Measurements from ENCODE around the gene SYT11.

SYT11 gene

DNA sequence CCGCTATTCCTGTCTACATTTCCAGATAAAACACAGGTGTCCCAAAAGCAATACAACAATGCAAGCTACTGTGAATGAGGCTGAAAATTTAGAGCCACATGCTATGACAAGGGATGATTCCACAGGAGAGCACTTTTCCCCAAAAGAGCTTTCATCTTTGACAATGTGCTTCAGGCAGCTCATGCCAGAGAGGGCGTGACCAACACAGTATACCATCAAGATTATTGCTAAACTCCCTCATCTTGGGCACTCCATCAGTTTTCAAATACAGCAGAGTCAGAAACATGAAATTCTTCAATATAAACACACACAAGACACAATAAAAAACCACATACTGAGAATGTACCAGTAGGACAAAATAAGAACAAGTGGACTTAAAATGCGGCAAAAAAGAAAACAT lies 9.0 kb upstream of the SYT11 start:
- H3K4me3 ChIP-seq (replicated peaks; ENCODE audit: low read depth, low read length), result no peak overlapping the region
- TF ChIP-seq, protein P1, sequence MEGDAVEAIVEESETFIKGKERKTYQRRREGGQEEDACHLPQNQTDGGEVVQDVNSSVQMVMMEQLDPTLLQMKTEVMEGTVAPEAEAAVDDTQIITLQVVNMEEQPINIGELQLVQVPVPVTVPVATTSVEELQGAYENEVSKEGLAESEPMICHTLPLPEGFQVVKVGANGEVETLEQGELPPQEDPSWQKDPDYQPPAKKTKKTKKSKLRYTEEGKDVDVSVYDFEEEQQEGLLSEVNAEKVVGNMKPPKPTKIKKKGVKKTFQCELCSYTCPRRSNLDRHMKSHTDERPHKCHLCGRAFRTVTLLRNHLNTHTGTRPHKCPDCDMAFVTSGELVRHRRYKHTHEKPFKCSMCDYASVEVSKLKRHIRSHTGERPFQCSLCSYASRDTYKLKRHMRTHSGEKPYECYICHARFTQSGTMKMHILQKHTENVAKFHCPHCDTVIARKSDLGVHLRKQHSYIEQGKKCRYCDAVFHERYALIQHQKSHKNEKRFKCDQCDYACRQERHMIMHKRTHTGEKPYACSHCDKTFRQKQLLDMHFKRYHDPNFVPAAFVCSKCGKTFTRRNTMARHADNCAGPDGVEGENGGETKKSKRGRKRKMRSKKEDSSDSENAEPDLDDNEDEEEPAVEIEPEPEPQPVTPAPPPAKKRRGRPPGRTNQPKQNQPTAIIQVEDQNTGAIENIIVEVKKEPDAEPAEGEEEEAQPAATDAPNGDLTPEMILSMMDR (IDR thresholded peaks at IDR 0.05; ENCODE audit: low read depth, low read length, missing control alignments), result no peak
- DNase-seq (ENCODE audit: extremely low read depth, low read depth), result no peak

DNA sequence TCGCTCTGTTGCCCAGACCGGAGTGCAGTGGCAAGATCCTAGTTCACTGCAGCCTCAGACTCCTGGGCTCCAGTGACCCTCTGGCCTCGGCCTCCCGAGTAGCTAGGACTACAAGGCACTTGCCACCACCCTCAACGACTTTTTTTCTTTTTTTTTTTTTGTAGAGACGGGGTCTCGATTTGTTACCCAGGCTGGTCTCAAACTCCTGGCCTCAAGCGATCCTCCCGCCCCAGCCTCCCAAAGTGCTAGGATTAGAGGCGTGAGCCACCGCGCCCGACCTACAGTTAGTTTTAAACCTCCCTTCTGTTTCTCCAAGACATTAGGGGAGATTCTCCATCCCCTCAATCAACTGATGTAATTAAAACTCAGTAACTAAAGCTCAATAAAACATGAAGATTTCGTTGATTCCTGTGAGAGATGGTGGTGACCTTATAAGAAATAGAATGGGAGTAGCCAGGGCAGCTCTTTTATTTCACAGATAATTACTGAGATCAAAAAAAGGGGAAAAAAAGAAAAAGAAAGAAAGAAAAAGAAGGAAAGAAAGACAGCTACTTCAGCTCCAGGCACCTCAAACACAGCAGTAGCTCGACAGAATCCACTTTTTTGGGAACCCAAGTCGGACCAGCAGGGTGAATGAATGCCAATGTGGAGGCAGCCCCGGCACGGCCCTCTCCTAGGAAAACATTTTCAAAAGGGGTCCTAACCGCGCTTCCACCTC lies 3.0 kb upstream of the SYT11 start:
- TF ChIP-seq, protein P1 (IDR thresholded peaks at IDR 0.05; ENCODE audit: low read depth, low read length, missing control alignments), result no peak
- H3K4me3 ChIP-seq (replicated peaks; ENCODE audit: low read depth, low read length), result peak overlapping the region; percentile 82
- DNase-seq (ENCODE audit: extremely low read depth, low read depth), result no peak

DNA sequence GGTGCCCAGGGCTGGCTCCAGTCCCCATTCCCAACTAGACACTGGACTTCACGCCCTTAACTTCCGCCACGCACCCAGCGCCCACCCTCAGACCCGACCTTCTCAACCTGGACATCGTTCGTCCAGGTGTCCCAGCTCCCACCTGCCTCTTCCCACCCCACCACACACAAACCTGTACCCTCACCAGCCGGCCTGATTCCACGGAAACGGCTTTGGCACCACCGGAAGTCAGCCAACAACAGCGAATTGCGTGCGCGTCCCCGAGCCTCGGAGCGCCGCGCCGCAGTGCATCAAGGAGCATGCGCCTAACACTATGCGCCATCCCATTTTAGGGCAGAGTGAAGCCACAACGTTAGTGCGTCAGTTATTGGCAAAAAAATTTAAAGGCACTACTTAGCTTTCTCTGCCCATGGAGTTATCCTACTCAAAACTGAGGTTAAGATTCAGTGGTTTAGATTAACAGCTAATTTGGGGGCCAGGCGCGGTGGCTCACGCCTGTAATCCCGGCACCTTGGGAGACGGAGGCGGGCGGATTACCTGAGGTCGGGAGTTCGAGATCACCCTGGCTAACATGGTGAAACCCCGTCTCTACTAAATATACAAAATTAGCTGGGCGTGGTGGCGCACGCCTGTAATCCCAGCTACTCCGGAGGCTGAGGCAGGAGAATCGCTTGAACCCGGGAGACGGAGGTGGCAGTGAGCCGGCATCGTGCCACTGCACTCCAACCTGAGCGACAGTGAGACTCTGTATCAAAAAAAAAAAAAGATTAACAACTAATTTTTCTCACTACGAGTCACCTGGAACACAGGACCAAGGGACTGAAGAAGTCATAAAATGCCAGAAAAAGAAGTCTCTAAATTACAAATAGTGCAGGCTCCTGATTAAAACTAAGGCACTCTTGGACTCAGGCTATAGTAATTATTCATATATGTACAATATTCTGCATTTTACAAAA lies 2.1 kb upstream of the SYT11 start, which contains the start of gene GON4L:
Gene GON4L, minus strand, starts transcription at position 240 of the 956 bp plus-strand sequence. CDS start 3,434 bp downstream, outside the sequence.
- peak within 1 kb of the TSS; percentile 82 for H3K4me3 ChIP-seq (replicated peaks; ENCODE audit: low read depth, low read length)
- TF ChIP-seq, protein P1 (IDR thresholded peaks at IDR 0.05; ENCODE audit: low read depth, low read length, missing control alignments), result no peak
- peak; percentile 81 for DNase-seq (ENCODE audit: extremely low read depth, low read depth)

DNA sequence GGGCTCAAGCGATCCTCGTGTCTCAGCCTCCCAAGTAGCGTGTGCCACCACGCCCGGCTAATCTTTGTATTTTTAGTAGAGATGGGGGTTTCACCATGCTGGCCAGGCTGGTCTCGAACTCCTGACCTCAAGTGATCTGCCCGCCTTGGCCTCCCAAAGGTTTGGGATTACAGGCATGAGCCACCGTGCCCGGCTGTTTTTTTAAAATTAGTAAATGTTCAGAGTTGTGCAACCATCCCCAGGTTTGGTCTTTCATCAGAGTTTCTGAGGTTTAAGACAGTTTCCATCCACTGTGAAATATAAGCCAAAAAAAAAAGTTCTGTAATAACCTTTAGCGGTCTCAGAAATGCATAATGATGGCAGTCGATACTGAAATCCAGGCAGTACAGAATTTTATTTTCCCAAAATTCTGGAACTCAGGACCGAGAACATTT lies 550 bp upstream of the SYT11 start:
- DNase-seq (ENCODE audit: extremely low read depth, low read depth), result no peak
- H3K4me3 ChIP-seq (replicated peaks; ENCODE audit: low read depth, low read length), result peak overlapping the region; percentile 44
- TF ChIP-seq, protein P1 (IDR thresholded peaks at IDR 0.05; ENCODE audit: low read depth, low read length, missing control alignments), result no peak

DNA sequence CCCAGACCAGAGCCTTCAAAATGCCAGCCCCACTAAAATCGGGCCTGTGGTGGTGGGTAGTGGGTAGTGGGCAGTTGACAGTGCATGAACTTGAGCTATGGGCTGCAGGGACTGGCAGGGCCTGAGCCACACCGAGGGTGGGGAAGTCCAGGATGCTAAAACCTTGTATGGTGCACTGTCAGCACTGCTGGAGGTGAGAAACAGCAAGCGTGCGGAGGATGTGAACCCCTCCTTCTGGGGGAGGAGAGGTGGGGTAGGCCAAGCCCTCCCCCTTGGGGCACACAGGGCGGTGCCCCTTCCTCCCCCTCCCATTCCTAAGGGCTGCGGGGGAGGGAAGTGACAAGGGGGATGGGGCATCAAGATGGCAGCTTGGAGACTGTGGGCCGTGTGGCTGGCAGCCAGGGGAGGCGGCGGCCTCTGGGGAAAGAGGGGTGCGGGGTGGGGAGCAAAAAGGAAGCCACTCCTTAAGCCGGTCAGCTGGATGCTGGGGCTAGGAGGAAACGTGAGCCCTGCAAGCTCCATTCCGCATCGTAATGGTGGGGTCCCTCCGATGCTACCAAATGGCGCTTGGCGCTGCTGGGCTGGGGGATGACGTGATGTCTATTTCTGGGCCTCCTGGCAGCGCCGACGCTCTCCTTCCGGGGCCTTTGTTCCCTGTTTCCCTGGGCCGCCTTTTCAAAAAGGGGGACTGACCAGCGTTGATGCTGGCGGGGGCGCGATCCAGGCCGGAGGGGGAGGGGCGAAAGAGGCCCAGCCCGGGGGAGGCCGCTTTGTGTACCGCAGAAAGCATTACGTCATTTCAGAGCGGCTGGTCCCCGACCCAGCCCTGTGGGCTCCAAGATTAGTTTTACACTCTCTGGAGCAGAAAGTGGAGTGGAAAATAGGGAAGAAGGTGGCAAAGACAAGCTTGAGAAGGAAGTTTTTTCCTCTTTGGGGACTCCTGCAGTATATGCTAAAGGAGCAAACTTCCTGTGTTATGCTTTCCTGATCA lies 809 bp downstream of the SYT11 start:
- H3K4me3 ChIP-seq (replicated peaks; ENCODE audit: low read depth, low read length), result peak overlapping the region; percentile 44
- TF ChIP-seq, protein P1 (IDR thresholded peaks at IDR 0.05; ENCODE audit: low read depth, low read length, missing control alignments), result no peak
- no peak for DNase-seq (ENCODE audit: extremely low read depth, low read depth)
